Testis (tissue), 2 donors: ENCODE data around the gene LCT.

Source experiments
- POLR2A ChIP-seq: fragments of 450-650 bp; IDR thresholded peaks from one replicate; pipeline ENCODE4 v1.6.1; 2017; ENCODE audit warnings: antibody characterized with exemption, mild to moderate bottlenecking, moderate library complexity
- TF ChIP-seq, protein P1 (sequence below), 3 experiments: fragments of 450-650 bp in 2 of 3; fragments of 200-600 bp in 1 of 3; sonication (generic) in 1 of 3; IDR thresholded peaks; one replicate each; pipeline ENCODE4 v1.5.1; 2016 to 2019; ENCODE audit warnings: antibody characterized with exemption in 3 of 3, mild to moderate bottlenecking in 2 of 3, moderate library complexity in 1 of 3

DNA sequence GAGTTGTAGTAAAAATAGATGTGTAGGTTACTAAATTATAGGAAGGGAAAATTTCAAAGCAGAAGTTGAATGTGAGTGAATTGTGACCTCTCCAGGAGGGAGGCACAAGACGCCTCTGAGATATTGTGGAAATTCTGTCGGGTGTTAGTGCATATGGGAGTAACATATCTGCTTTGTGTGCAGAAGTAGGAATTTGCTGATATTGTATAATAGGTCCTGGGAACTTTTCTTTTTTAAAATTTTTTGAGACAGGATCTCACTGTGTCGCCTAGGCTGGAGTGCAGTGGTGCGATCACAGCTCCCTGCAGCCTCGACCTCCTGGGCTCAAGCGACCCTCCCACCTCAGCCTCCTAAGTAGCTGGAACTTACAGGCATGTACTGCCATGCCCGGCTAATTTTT lies 60.6 kb downstream of the LCT start:
- TF ChIP-seq, protein P1, sequence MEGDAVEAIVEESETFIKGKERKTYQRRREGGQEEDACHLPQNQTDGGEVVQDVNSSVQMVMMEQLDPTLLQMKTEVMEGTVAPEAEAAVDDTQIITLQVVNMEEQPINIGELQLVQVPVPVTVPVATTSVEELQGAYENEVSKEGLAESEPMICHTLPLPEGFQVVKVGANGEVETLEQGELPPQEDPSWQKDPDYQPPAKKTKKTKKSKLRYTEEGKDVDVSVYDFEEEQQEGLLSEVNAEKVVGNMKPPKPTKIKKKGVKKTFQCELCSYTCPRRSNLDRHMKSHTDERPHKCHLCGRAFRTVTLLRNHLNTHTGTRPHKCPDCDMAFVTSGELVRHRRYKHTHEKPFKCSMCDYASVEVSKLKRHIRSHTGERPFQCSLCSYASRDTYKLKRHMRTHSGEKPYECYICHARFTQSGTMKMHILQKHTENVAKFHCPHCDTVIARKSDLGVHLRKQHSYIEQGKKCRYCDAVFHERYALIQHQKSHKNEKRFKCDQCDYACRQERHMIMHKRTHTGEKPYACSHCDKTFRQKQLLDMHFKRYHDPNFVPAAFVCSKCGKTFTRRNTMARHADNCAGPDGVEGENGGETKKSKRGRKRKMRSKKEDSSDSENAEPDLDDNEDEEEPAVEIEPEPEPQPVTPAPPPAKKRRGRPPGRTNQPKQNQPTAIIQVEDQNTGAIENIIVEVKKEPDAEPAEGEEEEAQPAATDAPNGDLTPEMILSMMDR (IDR thresholded peaks at IDR 0.05) = no peak
- TF ChIP-seq POLR2A = no peak
